NCI-H1105 treated with DMSO at 0.1 percent for 48 hours (cell line): ENCODE results near the gene PDE10A.
"Not testable (repeated sequence)": the region's sequence is repeated elsewhere in the genome, so short reads cannot be mapped to it uniquely, and the experiment has no call there.

Source experiments
- DNase-seq: peaks from one replicate; lab custom pipeline; 2025; lab: John Stamatoyannopoulos, UW

Gene PDE10A

DNA sequence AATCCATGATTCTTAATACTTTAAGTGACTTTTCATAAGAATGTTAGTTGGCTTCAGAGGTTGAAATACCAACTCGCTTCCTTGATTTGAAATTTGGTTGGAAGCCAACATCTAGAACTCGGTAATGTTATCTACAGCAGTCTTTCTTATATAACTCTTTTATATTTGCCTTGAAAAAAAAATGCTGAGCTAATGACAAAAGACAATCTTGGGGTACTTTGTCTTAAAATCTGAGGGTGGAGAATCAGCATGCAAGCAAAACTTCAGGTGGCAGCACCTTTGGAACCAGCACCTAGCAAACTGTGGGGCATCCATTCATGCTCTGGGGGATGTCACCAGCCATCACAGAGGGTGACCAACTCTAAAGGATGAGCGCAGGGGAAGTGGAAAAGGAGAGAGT lies 76.3 kb downstream of the PDE10A start:
- DNase-seq, result no peak

DNA sequence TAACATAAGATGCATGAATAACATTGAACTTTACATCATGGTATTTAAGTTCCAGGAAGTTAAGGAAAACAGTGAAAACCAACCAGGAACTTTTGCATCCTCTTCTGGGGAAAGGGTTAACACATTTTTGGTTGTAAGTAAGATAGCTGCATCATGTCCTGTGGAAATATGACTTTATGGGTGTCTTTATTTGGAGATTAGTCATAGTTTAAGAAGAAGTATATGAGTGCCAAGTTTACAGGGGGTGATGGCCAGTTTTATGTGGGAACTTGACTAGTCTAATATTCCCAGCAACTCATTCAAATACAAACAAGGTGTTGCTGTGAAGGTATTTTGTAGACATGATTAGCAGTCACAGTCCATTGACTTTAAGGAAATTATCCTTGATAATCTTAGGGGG lies 78.0 kb downstream of the PDE10A start:
- DNase-seq, result no peak

DNA sequence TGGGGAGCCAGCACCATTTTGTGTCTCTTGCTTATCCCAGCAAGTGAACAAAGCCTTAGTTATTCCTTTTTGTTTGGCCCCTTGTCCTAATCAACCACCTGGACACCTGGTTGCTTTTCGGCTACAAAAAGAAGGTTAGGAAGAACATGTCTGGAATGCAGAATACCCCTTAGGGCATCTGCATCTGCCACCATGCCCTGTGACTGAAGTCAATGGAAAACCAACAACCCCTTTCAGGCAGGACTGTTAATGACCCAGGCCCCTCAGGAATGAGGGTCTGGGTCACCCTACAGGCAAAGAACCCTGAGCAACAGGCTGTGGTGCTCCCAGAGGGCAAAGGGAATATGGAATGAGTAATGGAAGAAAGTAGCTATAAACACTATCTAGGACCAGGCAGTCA lies 78.5 kb downstream of the PDE10A start:
- DNase-seq, result no peak

DNA sequence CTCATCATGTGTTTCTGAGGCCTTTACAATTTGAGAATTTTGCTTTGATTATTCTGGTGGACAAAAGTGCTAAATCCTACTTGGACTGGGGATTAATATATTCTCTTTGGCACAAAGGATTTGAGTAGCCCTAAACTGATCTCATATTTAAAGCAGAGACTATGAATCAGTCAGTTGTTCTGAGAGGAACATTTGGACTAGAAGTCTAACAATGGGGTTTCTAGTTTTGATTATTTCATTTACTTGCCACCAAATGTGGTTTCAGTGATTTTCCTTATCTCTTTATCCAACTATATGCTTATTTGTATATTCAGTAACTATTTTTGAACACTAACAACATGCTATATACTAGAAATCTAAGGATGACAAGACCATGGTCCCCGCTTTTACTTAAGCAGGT lies 81.4 kb downstream of the PDE10A start:
- no peak for DNase-seq

DNA sequence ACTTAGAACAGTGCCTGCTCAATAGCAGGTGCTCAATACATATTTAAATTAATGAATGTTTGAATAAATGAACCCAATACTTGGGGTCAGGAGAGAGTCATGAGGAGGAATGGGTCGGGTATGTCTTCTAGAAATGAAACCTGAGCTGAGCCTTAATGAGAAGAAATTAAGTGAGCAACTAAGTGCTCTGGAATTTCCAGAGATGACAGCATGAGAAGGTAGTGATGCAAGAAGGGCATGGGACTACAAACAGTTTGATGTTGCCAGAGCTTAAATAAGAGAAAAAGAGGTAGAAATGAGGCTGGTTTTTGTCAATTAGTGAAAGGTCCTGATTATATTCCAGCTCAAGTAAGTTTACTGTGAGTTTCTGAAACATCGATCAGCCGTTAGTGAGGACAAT lies 82.9 kb downstream of the PDE10A start:
- no peak for DNase-seq

DNA sequence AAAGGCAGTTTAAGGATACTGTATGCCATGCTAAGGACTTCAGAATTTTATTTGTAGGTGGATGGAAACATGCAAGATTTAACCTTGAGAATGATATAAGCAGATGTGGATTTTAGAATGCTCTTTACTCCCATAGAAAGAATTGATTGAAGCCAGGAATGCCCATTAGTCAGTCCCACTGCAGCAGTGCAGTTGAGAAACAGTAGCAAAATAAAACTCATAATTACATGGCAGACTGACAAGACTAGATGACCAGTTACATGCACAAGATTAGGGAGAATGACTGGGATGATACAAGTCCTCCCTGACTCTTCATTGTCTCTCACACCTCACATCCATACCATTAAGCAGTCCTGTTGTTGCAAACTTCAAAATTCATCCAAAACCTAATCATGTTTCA lies 83.9 kb downstream of the PDE10A start:
- DNase-seq, result no peak

DNA sequence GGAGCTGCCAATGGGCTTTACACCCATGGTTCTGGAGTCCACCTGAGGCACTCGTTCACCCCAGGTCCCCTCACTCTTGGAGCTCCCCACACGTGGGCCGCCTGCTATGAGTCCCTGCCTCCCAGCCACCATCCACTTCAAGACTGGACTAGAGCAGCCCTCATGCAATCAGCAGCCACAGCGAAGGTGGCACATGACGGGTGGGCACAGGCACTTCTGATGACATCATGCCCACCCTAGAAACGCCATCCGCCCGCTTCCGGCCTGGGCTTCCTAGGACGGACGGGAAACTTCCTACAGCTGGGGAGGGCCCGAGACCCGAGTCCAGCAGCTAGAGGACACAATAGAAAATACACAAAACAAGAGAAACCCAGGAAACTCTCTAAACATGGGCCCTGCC lies 85.5 kb downstream of the PDE10A start:
- DNase-seq, result no peak

DNA sequence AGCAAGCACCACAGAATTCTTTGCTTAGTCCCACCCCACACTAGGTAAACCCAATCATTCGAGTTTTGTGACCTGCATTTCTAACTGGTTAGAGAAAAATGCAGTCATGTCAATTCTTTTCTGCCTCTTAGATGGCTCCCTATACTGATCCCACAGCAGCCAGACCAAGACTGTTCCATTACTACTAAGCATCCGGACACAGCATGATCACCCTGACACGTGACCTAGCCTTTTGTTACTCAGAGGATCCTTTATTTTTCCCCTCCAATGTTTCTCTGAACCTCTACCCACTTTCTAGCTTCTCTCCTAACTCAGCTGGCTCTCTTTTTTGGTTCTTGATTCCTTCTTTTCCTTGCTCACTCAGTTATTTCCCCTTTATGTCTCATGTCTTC lies 87.9 kb downstream of the PDE10A start:
- DNase-seq, result no peak

DNA sequence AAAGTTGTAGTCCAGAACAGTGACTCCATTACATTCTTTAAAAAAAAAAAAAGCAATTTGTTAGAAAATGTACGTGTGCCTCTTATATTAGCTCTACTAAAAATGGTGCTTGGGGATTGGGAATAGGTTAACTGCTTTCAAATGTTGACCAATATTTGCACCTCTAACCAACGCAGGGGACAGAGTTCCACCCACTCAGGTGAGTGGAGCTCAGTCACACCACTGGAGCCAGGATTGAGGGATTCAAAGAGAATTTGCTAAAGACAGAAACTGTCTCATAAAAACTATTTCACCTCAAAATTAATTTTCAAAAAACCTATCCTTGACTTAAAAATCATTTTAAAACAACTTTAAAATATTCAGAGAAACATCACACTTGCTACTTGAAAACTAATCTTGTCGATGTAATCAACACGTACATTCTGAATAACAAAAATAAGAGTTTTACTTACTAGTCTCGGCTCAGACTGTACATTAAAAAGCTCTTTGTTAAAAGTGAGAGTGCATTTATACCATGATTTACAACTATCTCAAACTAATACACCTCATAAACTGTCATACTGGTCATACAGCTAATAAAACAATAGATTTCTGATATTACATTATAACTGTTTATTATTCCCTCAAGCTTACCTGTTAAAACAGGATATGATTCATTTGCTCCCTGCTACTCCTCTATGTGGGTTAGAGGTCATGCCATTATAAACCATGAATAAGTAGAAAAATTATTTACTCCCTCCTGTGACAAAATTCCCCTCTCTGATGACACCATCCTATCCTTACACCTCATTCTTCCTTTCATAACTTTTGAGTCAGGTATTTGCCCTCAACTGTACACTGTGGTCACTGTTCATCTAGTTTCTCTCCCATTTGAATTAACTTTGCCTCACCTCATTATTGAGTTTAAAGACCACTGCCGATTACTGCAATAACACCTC lies 88.6 kb downstream of the PDE10A start:
- no peak for DNase-seq

DNA sequence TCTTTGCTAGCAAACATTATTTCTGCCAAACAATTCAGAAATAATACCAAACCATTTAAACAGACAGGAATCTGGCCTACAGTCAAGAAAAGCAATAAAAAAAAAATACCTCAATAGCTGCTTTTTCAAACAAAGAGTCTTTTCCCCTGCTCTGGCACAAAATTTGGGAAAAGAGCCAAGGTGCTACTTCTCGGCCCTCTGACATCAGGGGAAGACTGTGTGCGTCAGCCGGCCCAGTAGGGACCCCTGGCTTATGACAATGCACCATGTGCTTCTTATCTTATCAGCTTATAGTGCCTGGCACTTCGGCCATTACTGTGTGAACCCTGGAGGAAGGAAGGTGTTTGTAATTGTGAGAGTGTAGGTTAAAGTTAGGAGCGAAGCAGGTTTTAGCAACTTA lies 89.4 kb downstream of the PDE10A start:
- DNase-seq, result peak; percentile 93

DNA sequence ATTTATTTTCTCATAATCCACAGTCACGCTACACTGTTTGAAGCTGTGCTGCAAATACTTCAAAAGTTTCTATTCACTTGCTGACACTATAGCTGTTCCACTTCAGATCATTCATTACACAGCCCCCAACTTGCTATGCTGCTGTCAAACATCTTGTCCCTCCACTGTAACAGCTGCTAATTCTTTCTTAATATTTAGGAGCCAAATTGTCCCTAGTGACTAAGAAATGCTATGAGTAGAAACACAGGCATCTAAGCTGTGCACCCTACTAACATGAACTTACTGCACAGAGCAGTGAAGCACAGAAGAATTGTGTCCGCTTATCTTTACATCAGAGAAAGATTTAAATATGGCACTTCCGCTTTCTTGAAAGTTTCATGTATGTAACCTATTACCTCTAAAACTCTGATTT lies 91.3 kb downstream of the PDE10A start:
- no peak for DNase-seq

DNA sequence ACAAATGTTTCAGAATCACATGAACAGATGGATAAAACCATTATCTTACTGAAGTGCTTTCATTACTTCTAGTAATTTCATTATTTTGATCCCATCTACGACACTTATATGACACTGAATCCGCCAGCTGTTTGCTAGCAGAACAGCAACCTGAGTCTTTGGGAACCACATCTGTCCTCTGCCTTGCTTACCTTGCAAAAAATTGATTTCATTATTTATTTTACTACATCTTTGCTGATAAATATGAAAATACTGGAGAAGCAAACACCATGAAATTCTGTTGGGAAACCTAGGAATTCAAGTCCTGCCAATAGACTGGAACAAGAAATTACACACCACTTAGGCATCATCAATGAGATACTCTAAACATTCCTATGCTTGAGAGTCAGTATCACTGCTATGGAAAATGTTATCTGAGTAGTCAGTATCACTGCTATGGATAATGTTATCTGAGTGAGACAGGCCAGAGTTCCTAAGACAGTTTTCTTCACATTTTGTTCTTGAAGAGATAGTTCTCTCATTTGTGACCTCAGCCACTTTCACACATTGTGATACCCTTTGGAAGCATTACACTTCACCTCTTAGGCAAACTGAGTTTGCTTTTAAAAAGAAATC lies 91.9 kb downstream of the PDE10A start:
- no peak for DNase-seq

DNA sequence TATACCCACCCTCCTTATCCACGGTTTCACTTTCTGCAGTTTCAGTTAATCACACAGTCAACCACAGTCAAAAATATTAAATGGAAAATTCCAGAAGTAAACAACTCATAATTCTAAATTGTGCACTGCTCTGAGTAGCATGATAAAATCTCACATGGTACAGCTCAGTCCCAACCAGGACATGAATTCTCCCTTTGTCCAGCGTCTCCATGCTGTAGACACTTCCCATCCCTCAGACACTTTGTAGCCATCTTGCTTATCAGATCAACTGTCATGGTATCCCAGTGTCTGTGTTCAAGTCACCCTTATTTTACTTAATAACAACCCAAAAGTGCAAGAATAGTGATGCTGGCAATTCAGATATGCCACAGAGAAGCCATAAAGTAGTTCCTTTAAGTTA lies 94.7 kb downstream of the PDE10A start:
- DNase-seq, result no peak

DNA sequence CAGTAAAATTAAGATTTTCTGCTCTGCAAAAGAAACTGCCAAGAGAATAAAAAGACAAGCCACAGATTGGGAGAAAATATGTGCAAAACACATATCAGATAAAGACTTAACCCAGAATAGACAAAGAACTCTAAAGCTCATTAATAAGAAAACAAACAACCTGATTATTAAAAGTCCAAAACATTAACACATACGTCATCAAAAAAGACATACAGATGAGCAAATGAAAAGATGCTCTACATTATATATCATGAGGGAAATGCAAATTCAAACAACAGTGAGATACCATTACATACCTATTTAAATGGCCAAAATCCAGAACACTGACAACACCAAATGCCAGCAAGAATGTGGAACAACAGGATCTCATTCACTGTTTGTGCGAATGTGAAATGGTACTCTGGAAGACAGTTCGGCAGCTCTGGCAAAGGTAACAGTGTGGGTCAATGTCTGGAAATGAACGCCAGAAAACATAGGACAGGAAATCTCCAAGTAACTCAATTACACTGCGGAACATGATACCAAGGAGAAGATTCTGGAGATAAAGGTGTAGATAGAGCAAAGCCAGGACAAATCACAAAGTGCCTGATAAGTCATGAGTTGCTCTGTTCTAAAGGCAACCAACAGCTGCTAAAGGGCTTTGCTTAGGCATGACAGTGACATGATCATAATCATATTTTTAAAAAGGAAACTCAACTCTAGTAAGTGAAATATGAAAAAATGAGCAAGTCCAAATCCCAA lies 96.8 kb downstream of the PDE10A start:
- no peak for DNase-seq

DNA sequence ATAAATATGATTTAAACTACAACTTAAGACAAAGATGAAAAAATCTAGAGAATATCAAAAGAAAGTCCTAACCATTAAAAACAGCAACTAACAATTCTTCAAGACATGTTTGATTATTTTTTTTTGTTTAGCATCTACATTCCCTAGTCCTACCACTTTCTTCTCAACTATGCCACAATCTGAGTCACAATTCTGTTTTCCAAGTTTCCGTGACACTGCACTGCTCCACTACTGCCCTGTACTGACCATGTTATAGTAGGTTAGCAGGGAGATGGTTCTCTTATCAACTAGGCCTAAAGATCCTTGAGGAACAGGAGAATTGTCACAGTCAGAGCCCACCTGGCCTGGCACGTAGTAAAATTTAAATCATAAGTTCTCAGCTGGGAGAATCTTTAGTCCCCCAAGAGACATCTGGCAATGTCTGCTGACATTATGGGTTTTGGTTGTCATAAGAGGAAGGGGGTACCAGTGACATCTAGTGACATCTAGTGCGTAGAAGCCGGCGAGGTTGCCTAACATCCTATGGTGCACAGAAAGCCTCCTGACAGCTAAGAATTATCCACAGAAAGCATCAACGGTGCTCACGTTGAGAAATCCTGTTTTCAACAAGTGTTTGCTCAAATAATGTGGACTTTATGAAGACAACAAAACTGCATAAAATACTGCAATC lies 100.5 kb downstream of the PDE10A start:
- DNase-seq, result no peak

DNA sequence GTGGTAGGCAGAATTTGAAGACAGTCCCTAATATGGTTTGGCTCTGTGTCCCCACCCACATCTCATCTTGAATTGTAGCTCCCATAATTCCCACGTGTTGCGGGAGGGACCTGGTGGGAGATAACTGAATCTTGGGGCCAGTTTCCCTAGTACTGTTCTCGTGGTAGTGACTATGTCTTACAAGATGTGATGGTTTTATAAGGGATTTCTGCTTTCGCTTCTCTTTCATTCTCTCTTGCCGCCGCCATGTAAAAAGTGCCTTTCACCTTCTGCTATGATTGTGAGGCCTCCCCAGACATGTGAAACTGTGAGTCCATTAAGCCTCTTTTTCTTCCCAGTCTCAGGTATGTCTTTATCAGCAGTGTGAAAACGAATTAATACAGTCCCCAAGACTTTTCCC lies 103.4 kb downstream of the PDE10A start:
- DNase-seq, result no peak

DNA sequence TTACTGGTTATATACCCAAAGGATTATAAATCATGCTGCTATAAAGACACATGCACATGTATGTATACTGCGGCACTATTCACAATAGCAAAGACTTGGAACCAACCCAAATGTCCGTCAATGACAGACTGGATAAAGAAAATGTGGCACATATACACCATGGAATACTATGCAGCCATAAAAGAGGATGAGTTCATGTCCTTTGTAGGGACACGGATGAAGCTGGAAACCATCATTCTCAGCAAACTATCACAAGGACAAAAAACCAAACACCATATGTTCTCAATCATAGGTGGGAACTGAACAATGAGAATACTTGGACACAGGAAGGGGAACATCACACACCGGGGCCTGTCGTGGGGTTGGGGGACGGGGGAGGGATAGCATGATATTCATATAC lies 104.9 kb downstream of the PDE10A start:
- not testable (repeated sequence) for DNase-seq

DNA sequence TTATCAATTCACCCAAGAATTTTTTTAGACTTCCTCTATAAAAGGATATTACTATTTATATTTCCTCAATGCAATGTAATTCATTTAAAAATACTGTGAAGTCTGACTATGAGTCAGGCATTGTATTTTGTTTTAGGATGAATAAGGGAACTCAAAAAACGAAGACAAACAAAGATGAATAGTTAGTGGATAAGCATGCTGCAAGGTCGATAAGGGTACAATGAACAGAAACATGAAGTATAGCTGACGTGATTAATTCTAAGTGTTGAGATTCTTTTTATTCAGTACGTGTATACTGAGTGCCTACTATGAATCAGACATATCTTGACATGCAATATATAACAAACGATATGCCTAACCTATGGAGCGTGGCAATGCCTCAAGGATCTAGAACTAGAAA lies 105.4 kb downstream of the PDE10A start:
- DNase-seq, result no peak

DNA sequence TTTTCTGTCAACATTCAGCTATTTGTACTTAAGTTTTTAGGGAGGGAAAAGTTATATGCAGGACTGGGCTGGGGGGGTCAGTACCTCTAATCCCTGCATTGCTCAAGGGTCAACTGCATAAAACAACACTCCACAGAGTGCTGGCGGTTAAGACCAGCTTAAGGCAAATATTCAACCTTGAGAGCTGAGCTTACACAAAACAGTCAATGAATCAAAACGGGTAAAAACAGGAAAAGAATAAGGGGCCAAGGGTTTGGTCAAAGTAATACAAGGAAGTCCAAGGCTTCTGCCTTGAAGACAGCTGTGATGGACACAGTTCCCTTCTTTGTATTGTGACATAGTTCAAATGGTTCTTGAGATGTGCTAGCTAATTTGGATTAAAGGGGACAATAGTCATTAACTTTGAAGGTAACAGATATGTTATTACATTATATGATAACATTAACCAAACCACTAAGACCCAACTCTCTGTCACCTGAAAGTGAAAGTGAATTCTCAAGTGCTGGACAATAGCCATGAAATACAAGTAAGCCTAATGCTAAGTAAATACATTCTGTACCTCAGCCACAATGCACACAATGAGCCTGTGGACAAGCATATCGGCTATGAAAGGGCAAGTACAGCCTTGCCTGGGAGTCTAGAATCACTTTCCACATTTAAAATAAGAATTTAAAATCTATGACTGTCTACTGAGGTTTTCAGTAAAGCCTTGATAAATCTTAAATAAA lies 106.8 kb downstream of the PDE10A start:
- DNase-seq, result peak; percentile 93

DNA sequence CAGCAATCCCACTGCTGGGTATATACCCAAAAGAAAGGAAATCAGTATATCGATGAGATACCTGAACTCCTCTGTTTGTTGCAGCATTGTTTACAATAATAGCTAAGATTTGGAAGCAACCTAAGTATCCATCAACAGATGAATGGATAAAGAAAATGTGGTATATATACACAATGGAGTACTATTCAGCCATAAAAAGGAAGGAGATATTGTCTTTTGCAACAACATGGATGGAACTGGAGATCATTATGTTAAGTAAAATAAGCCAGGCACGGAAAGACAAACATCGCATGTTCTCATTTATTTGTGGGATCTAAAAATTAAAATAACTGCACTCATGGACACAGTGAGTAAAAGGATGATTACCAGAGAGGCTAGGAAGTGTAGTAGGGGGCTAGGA lies 108.4 kb downstream of the PDE10A start:
- DNase-seq, result not testable (repeated sequence)

DNA sequence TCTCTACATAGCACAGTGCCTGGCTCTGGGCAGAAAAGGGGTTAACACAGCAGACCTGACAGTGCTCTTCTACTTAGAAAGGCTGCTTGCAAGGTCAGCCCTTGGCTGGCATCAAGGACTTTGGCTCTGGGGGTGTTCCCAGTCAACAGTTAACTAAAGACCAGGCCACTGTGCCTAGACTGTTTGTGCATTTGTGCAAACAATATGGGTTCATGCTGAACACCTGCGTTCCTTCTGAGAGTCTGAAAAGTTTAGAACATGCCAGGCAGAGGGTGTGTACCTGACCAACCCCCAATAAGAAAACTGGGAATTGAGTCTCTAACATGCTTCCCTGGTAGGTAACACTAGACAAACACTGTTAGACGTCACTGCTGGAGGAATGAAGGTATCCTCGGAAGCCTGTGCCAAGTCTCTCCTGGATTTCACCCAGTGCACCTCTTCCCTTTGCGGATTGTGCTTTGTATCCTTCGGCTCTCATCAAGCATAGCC lies 110.7 kb downstream of the PDE10A start:
- DNase-seq, result peak; percentile 25

DNA sequence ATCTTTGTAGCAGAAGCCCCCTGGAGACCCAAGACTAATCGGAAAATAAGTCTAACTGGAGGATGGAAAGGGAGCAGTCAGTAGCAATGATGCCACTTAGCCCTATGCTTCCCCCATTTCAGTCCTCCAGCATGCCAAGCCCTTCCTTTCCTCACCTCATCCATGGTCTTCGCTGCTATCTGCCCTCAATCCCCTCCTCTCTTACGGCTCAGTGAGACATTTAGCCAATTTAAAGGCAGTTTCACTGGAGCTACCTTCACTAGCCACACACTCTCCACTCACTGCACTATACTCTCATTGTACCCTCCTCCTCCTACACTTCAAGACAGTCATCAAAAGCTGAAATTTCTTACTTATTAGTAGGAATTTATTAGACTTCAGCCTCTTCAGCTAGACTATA lies 111.2 kb downstream of the PDE10A start:
- DNase-seq, result no peak
